Measurements from ENCODE around the gene TYW1.
"Not testable (repeated sequence)": the region's sequence is repeated elsewhere in the genome, so short reads cannot be mapped to it uniquely, and the experiment has no call there.

Gene TYW1

GRCh38 chr7:67128257-67128656 lies 131.6 kb downstream of the TYW1 start:
- not testable (repeated sequence) for ATAC-seq, DNase-seq

GRCh38 chr7:67130766-67131165 lies 134.1 kb downstream of the TYW1 start:
- ATAC-seq, DNase-seq: not testable (repeated sequence)

GRCh38 chr7:67134912-67135311 lies 138.3 kb downstream of the TYW1 start:
- ATAC-seq: peak; percentile 85

GRCh38 chr7:67135617-67136486 lies 139.2 kb downstream of the TYW1 start:
- not testable (repeated sequence) for DNase-seq, ATAC-seq

More at GRCh38 chr7:67134912-67135311, 138.3 kb downstream of the TYW1 start:
- DNase-seq: not testable (repeated sequence)

GRCh38 chr7:67137489-67137888 lies 140.9 kb downstream of the TYW1 start:
- DNase-seq, ATAC-seq: not testable (repeated sequence)

- ATAC-seq, DNase-seq: not testable (repeated sequence)
Observed at GRCh38 chr7:67139876-67140275, 143.2 kb downstream of the TYW1 start.

- DNase-seq, ATAC-seq: not testable (repeated sequence)
Observed at GRCh38 chr7:67141001-67141400, 144.4 kb downstream of the TYW1 start.

GRCh38 chr7:67143091-67143786 lies 146.6 kb downstream of the TYW1 start:
- not testable (repeated sequence) for ATAC-seq, DNase-seq

- DNase-seq, ATAC-seq: not testable (repeated sequence)
Observed at GRCh38 chr7:67145581-67146193, 149.1 kb downstream of the TYW1 start.

GRCh38 chr7:67149131-67149530 lies 152.5 kb downstream of the TYW1 start:
- not testable (repeated sequence) for DNase-seq

GRCh38 chr7:67154374-67154773 lies 157.7 kb downstream of the TYW1 start:
- ATAC-seq, DNase-seq: not testable (repeated sequence)

More at GRCh38 chr7:67149131-67149530, 152.5 kb downstream of the TYW1 start:
- ATAC-seq: not testable (repeated sequence)

GRCh38 chr7:67156064-67156463 lies 159.4 kb downstream of the TYW1 start:
- ATAC-seq, DNase-seq: not testable (repeated sequence)

- not testable (repeated sequence) for DNase-seq, ATAC-seq
Observed at GRCh38 chr7:67163285-67163684, 166.7 kb downstream of the TYW1 start.

GRCh38 chr7:67171151-67171550 lies 174.5 kb downstream of the TYW1 start:
- not testable (repeated sequence) for ATAC-seq, DNase-seq

GRCh38 chr7:67176730-67177129 lies 180.1 kb downstream of the TYW1 start:
- not testable (repeated sequence) for ATAC-seq, DNase-seq

GRCh38 chr7:67178915-67179688 lies 182.5 kb downstream of the TYW1 start:
- not testable (repeated sequence) for ATAC-seq, DNase-seq

- not testable (repeated sequence) for DNase-seq, ATAC-seq
Observed at GRCh38 chr7:67182956-67183750, 186.5 kb downstream of the TYW1 start.

GRCh38 chr7:67184912-67185659 lies 188.5 kb downstream of the TYW1 start:
- ATAC-seq, DNase-seq: not testable (repeated sequence)

- not testable (repeated sequence) for DNase-seq, ATAC-seq
Observed at GRCh38 chr7:67185660-67186129, 189.1 kb downstream of the TYW1 start.
